CD4-positive, alpha-beta T cell treated with Interferon alpha-2 for 1 hour (primary cell): Measurements from ENCODE around the gene FOXN4.

Experiments used
- DNase-seq, 2 donors: peaks; one replicate each; pipeline ENCODE4 v3.0.0-alpha.2; 2020 to 2022

The FOXN4 gene

GRCh38 chr12:109305547-109305946 is 3.5 kb downstream of the FOXN4 start:
- DNase-seq: no peak

- no peak for DNase-seq
These were observed 4.6 kb downstream of the FOXN4 start for GRCh38 chr12:109304485-109304884.

GRCh38 chr12:109302770-109303169 is 6.3 kb downstream of the FOXN4 start:
- DNase-seq: no peak

GRCh38 chr12:109302358-109302757 is 6.7 kb downstream of the FOXN4 start:
- DNase-seq: no peak

- no peak for DNase-seq
These were observed 7.4 kb downstream of the FOXN4 start for GRCh38 chr12:109301643-109302168.

- DNase-seq: no peak
These were observed 9.2 kb downstream of the FOXN4 start for GRCh38 chr12:109299849-109300248.

- DNase-seq: no peak
These were observed 12.7 kb downstream of the FOXN4 start for GRCh38 chr12:109296431-109296830.

GRCh38 chr12:109295764-109296425 is 13.2 kb downstream of the FOXN4 start:
- DNase-seq: no peak

- DNase-seq: no peak
These were observed 14.7 kb downstream of the FOXN4 start for GRCh38 chr12:109294286-109294796.

- no peak for DNase-seq
These were observed 16.0 kb downstream of the FOXN4 start for GRCh38 chr12:109293106-109293505.

GRCh38 chr12:109292342-109292711 is 16.8 kb downstream of the FOXN4 start:
- DNase-seq: no peak

GRCh38 chr12:109291521-109292341 is 17.4 kb downstream of the FOXN4 start:
- DNase-seq: no peak

GRCh38 chr12:109291117-109291516 is 18.0 kb downstream of the FOXN4 start:
- no peak for DNase-seq

- no peak for DNase-seq
These were observed 19.0 kb downstream of the FOXN4 start for GRCh38 chr12:109290061-109290460.

- no peak for DNase-seq
These were observed 19.5 kb downstream of the FOXN4 start for GRCh38 chr12:109289551-109289950.

GRCh38 chr12:109289004-109289403 is 20.1 kb downstream of the FOXN4 start:
- no peak for DNase-seq

- DNase-seq: no peak
These were observed 20.5 kb downstream of the FOXN4 start for GRCh38 chr12:109288571-109288970.

- DNase-seq: no peak
These were observed 21.1 kb downstream of the FOXN4 start for GRCh38 chr12:109287811-109288469.

- no peak for DNase-seq
These were observed 21.9 kb downstream of the FOXN4 start for GRCh38 chr12:109287181-109287580.

- no peak for DNase-seq
These were observed 22.4 kb downstream of the FOXN4 start for GRCh38 chr12:109286652-109287051.

- DNase-seq: no peak
These were observed 22.8 kb downstream of the FOXN4 start for GRCh38 chr12:109286252-109286651.

- no peak for DNase-seq
These were observed 24.7 kb downstream of the FOXN4 start for GRCh38 chr12:109284392-109284791.

GRCh38 chr12:109281452-109281851 is 27.6 kb downstream of the FOXN4 start:
- DNase-seq: no peak
